GM19452 (cell line): ENCODE data around the gene MPDZ.

ENCODE experiments used
- ATAC-seq: cut with Tn5 transposase; IDR thresholded peaks from one replicate; pipeline ENCODE4 v1.9.1; 2021; ENCODE audit not compliant: unreplicated experiment

Gene MPDZ

DNA sequence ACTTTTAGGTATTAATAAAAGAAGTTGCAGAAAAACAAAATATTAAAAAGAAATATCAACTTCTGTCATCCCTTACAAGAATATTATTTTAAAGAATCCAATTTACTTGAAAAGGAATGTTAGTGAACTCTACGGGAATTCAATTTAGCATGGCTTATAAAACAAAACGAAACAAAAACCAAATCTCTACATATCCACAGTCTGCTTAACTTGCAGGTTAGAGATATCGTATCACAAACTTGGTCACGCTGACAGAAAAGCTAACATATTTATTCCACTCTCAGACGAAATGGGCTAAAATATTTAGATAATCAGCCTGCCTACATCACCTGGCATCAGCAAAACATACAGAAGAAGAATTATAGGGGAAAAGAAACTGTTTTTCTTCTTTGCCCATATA, 92.7 kb downstream of the MPDZ start:
- no peak for ATAC-seq

DNA sequence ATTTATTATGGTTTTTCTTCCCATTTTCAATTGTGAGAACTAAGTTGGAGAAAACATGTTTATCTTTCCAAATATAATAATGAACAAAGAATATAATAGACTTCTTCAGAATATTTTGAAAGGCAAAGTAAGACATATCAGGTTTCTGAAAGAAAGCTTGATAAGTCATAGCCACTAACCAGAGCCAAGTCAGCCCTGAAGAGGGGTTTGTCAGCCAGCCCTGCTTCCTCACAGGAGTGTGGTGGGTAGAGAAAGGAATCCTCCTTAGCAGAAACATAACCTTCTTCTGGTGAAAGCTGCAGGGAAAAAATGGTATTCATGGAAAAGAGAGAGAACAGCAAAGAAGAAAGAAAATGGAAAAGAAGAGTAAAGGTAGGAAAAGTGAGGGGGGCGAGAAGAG, 93.4 kb downstream of the MPDZ start:
- ATAC-seq, result no peak

DNA sequence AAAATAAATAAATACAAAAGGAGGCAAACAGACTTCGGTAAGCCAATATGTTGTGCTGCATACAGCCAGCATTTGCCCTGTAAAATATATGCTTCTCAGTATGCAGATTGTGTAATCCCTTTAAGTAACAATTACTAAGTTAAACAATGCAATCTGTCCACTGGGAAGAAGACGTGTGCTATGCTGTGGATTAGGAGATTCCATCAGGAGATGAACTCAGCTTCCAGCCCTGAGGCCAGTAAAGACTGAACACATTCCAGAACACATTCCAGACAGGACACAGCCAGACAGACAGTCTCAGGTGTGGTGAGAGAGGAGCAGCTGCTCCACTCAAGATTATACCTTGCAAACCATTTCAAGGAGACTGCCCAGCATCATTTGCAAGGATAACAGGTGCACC, 97.8 kb downstream of the MPDZ start:
- ATAC-seq, result no peak

DNA sequence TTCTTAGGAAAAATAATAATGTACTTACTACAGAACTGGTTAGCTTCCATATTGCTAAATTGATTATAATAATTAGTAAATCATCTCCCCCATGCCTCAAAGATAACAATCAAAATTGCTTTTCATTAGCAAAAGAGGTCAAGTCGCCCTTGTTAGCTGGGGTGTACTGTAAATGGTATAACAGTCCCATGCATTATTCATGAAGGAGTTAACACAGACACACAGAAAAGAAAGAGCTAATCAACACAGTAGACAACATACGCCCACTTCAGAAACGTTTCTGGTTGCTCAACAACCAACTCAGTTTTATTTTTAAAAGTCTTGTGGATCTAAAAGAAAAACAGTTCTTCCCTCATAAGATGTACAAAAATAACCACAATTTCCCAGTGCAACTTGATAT, 100.2 kb downstream of the MPDZ start:
- ATAC-seq, result no peak

DNA sequence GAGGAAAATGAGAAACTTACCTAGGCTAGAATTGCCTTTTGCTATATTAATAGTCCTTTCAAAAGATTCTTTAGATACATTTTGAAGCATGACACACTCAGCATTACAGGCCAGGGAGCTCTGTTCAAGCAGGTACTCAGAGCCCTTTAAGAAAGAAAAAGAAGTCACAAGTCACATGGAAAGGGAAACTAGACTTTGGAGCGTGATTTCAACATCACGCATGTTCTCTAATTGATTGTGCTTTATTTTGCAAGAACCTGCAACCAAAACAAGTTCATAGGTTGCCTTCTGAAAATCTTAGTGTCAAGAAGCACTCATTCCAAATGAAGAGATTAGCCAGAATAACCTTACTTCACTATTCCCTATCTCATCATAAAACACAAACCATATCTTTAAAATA, 103.8 kb downstream of the MPDZ start:
- ATAC-seq, result no peak

DNA sequence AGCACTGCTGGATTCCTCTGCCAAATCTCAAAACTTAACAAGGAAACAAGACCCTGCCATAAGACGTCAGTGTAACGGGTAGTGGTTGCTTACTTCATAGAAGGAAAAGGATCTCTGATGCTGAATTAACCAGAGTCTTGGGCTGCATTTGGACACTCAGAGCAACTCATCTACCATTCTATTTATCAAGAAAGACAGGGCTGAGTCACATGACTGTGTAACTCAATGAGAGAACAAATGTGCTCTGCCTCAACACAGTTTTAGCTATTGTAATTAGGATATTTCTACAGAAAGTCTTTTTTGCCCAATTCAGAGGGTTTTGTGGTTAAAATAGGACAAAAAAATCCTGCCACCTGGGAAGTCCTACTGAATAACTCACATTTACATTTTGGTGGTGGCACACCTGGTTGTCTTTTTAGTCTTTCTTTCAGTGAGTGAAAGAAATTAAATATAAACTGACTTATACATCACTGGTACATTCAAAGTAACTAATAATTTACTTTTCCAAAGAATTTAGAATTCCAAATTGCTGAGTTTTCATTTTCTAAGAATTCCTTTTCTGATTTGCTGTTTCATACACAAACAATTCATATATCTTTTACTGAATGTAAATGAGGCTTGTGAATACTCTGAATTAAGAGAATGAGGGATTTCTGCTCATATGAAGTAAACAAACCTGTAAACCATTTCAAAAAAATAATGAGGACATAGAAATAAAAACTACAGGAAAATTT, 104.4 kb downstream of the MPDZ start:
- ATAC-seq, result no peak

DNA sequence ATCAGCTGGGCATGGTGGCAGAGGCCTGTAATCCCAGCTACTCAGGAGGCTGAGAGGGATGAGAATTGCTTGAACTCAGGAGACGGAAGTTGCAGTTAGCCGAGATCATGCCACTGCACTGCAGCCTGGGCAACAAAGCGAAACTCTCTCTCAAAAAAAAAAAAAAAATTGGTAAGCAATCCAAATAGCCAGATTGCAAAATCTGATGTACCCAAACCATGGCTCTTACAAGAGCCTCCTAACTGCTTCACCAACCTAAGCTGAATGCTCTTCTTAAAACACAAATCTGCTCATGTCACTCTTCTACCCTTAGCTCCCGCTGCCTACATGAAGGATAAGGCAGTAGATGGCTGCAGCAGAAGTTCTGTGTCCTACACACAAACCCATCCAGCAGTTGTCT, 105.9 kb downstream of the MPDZ start:
- no peak for ATAC-seq

- ATAC-seq, result no peak
Observed at GRCh38 chr9:13171261-13171660, 108.2 kb downstream of the MPDZ start.

GRCh38 chr9:13166996-13167395, 112.5 kb downstream of the MPDZ start:
- no peak for ATAC-seq

DNA sequence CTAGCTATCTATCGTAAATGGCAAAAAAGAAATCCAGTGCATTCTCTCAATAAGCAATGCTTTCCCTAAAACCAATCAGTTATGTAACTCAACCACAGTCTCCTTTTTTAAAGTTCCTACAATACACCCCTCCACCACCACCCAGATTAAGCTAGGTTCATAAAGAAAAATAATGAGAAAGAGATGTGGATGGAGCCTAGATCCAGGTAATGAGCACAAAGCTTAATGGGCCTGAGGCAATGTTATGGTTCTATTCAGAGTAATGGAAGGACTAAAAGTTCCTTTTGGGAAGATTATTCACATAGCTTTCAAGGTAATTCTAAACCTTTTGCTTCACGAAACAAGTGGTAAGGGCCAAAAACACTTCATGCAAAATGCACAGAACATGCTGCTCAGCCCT, 113.5 kb downstream of the MPDZ start:
- no peak for ATAC-seq

DNA sequence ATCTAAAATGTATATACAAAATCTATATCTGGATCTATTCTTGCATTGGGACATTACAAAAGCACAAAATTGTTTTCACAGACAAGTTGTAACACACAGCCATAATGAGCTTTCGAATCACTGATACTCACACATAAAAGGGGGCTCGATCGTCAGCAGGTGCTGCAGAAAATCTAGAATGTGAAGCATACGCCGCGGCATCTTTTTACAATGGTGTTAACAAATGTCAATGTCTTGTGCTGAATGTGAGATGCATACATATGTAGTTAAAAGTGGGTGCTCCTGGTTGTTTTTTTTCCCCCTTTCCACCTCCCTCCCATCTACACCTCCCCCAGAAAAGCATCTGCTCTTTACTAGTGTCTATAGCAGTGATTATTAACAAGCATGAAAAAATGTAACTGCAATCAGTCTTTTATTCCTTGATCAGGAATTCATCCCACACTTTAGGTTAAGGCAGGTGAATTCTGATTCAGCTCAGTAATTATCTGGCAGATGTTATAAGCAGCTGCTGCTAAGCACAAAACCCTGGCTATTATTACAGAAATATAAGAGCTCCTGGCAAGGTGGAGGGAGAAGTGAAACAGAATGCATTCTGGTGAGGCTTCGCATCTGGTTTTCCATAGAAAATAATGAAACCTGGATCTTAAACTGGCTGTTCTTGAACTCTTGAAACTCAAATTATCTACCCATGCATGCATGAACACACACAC, 114.1 kb downstream of the MPDZ start:
- ATAC-seq, result no peak

- no peak for ATAC-seq
Observed at GRCh38 chr9:13163946-13164345, 115.5 kb downstream of the MPDZ start.

GRCh38 chr9:13163287-13163686, 116.2 kb downstream of the MPDZ start:
- no peak for ATAC-seq

- no peak for ATAC-seq
Observed at GRCh38 chr9:13160051-13160450, 119.4 kb downstream of the MPDZ start.

DNA sequence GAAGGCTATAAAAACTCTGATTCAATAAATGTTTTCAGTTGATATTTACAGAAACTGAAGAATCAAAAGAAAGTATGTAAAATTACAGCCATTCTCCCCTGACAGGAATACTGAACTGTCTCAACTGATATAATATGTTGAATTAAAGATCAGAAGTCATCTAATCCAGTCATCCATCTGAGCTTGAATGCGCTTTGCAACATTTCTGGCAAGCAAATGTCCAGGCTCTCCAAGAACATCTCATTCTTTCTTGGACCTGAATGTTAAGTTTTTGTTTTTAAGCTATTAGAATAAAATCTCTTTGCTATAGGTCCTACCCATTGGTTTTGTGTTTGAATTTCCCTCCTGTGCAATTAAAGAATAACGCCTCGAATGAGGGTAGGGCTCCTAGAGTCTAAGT, 120.5 kb downstream of the MPDZ start:
- no peak for ATAC-seq

DNA sequence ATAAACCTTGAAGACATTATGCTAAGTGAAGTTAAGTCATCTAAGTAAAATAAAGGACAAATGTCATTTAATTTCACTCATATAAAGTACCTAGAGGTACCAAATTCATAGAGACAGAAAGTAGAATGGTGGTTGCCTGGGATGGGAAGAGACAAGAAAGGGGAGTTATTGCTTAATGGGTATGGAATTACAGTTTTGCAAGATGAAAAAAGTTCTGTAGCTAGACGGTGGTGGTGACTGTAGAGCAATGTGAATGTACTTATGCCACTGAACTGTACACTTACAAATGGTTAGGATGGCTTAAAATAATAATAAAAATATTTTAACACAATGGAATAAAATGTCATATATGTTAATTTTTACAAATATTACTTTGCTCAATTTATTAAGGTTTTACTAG, 128.0 kb downstream of the MPDZ start:
- no peak for ATAC-seq

DNA sequence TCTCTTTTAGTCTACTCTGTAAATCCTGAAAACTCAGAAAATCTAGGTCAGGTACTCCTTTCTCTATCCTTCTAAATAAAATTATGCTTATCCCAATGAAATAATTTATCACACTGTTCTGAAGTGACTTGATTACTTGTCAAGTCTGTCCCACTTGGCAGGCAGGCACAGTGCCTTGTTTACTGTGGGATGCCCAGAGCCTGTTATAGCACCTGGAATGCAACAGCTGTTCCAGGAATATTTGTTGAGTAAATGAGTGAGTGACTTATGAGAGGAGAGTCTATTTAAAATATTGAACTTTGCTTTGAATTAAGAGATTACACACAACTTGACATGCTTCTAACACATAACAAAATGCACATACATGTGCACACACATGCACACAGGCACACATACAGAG, 130.0 kb downstream of the MPDZ start:
- no peak for ATAC-seq

GRCh38 chr9:13146840-13147239, 132.7 kb downstream of the MPDZ start:
- ATAC-seq, result no peak

GRCh38 chr9:13145340-13145739, 134.2 kb downstream of the MPDZ start:
- ATAC-seq, result no peak

DNA sequence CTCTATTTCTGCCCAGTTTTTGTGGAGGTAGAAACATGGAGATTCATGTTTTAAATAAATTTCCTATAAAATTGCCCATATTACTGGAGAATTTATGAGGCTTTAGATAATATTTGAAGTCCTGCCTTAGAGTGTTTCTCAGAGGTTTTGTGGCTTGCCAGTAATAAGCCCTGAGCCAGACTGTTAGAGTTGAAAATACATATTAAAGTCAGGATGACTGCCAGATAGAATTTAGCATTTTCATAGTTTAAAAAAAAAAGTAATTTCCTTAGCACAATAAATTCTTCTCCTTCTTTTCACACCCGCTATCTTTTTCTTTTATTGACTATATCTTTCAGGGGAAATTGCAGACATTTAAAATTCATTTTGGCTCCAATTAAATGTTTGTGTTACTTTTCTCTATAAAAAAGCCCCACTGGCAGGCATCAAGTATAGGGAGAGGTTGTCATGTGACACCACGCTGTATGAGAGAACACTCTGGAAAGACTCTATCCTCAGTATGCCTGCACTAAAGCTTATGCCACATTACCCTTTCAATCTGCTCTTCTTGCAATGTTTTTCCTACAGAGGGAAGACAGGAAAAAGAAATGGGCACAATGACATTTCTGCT, 135.2 kb downstream of the MPDZ start:
- ATAC-seq, result no peak

DNA sequence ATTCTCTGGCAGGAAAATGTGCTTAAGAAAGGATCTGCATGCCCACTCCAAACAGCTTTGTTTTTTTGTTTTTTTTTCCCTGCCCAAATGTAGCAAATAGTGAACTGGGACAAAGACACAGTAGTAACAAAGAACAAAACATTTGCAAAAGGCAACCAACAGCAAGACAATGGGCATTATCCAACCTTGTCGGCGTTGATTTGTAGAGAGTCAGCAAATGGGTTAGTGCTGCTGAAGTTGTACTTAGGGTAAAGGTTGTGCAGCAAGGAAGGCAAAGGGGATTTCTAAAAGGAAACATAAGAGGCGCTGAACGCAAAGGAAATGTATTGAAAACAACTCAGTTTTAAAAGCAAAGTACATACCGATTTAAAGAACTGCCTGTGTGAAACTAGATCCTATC, 136.2 kb downstream of the MPDZ start:
- no peak for ATAC-seq

- ATAC-seq, result no peak
Observed at GRCh38 chr9:13142776-13143175, 136.7 kb downstream of the MPDZ start.
